Lower lobe of right lung (tissue), 2 donors: ENCODE results near the gene SYP. TPM values are rescaled to one million over a fixed set of nuclear protein-coding genes. Genes with fewer than 3 reads are reported as not detected.

Experiments
- ATAC-seq, 2 donors: fragments of 200-7000 bp; cut with Tn5 transposase; one replicate each; pipeline ENCODE4 v1.9.1; 2020 to 2022; ENCODE audit warnings: mild to moderate bottlenecking in 2 of 2, moderate library complexity in 2 of 2
- DNase-seq: peaks from one replicate; pipeline ENCODE4 v3.0.0-alpha.2; 2020
- H3K27ac ChIP-seq: fragments of 200-600 bp; one replicate; pipeline ENCODE4 v1.8.0; 2022
- H3K27me3 ChIP-seq: fragments of 200-600 bp; one replicate; pipeline ENCODE4 v1.8.0; 2022; ENCODE audit warnings: low read depth
- H3K36me3 ChIP-seq: fragments of 200-600 bp; one replicate; pipeline ENCODE4 v1.8.0; 2022; ENCODE audit warnings: mild to moderate bottlenecking
- H3K4me1 ChIP-seq: fragments of 200-600 bp; one replicate; pipeline ENCODE4 v1.8.0; 2022
- H3K4me3 ChIP-seq: fragments of 200-600 bp; one replicate; pipeline ENCODE4 v1.8.0; 2022; ENCODE audit warnings: mild to moderate bottlenecking
- H3K9me3 ChIP-seq: fragments of 200-600 bp; one replicate; pipeline ENCODE4 v1.8.0; 2022
- intact Hi-C: fragments of 100-400 bp; cut with DNase I; formaldehyde crosslinking; loops from one replicate; pipeline ENCODE4 v1.11.0; 2022
- total RNA-seq: library from RNA; stranded (reverse); fragmentation: NEBNext Ultra II Directional; extraction: Animal tissue kit (Norgen Biotek cat#: 25700); gene quantifications from one replicate; pipeline ENCODE4 v1.2.1, GENCODE V29; 2021
- TF ChIP-seq, protein P1 (sequence below): fragments of 200-600 bp; IDR thresholded peaks from one replicate; pipeline ENCODE4 v1.8.0; 2022; ENCODE audit warnings: antibody characterized with exemption, mild to moderate bottlenecking
- donor health status: DM: no; HTN: yes; CAD: no; lungs with severe emphysema.

Gene SYP
- total RNA-seq, 1 donor from 2014 or later = 4.2 TPM

- DNase-seq (no peak), ATAC-seq (no peak)
- no peak overlapping the region for H3K27ac ChIP-seq
- no peaks in the 10 kb centered on the region for H3K27me3 ChIP-seq
- H3K36me3 ChIP-seq = no peaks in the 10 kb centered on the region
- TF ChIP-seq, protein P1, sequence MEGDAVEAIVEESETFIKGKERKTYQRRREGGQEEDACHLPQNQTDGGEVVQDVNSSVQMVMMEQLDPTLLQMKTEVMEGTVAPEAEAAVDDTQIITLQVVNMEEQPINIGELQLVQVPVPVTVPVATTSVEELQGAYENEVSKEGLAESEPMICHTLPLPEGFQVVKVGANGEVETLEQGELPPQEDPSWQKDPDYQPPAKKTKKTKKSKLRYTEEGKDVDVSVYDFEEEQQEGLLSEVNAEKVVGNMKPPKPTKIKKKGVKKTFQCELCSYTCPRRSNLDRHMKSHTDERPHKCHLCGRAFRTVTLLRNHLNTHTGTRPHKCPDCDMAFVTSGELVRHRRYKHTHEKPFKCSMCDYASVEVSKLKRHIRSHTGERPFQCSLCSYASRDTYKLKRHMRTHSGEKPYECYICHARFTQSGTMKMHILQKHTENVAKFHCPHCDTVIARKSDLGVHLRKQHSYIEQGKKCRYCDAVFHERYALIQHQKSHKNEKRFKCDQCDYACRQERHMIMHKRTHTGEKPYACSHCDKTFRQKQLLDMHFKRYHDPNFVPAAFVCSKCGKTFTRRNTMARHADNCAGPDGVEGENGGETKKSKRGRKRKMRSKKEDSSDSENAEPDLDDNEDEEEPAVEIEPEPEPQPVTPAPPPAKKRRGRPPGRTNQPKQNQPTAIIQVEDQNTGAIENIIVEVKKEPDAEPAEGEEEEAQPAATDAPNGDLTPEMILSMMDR = no peak
- intact Hi-C loops = no loop called here
- no peak overlapping the region for H3K4me3 ChIP-seq
- no peaks in the 10 kb centered on the region for H3K9me3 ChIP-seq
- H3K4me1 ChIP-seq = no peaks in the 10 kb centered on the region
Observed at GRCh38 chrX:49209434-49210251, 9.7 kb upstream of the SYP start.

DNA sequence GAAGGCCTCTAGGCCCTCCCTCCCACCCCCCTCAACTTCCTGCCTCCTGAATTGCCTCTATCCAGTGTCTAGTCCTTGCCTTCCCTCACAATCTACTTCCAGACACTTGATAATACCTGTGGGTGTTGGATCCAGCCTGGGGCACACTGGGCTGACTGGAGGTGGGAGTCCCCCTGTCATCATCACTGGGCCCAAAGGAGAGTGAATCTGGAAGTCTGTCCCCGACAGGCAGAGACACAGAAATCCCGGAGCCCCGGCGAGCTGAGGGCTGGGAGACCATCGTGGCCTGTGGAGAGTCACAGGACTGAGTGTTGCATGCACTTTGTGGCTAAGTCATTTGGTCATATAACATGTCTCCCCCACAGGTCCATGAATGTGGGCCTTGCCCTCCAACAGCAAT, 8.4 kb upstream of the SYP start:
- intact Hi-C loops = no loop called here
- TF ChIP-seq, protein P1 = no peak
- no peak overlapping the region for H3K27ac ChIP-seq
- ATAC-seq (no peak), DNase-seq (no peak)
- no peak overlapping the region for H3K4me3 ChIP-seq
- H3K36me3 ChIP-seq = no peaks in the 10 kb centered on the region
- no peaks in the 10 kb centered on the region for H3K4me1 ChIP-seq
- no peaks in the 10 kb centered on the region for H3K27me3 ChIP-seq
- H3K9me3 ChIP-seq = no peaks in the 10 kb centered on the region

- Histone ChIP-seq H3K27ac (no peak overlapping the region), H3K4me1 (no peaks in the 10 kb centered on the region), H3K27me3 (no peaks in the 10 kb centered on the region), H3K9me3 (no peaks in the 10 kb centered on the region), H3K36me3 (no peaks in the 10 kb centered on the region), H3K4me3 (no peak overlapping the region)
- TF ChIP-seq, protein P1 = no peak
- DNase-seq (no peak), ATAC-seq (no peak)
- intact Hi-C loops = no loop called here
Observed at GRCh38 chrX:49206543-49206942, 6.5 kb upstream of the SYP start.

DNA sequence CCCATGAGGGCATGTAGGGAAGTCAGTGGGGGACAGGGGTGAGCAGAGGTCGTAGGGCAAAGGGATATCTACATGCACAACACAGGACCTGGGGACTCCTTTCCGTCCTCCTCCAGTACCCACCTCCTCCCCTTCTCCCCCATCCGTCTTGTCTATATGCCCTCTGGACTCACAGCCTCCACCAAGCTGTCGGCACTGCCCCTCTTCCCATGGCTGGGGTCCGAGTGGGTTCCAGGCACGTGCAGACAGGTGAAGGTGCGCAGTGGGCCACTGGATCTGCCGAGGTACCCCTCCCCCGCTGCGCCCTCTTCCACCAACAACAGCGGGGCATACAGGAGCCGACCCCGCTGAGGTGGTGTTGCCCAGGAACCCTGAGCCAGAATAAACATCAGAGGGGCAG, 5.5 kb upstream of the SYP start:
- no peak for ATAC-seq
- H3K9me3 ChIP-seq = no peaks in the 10 kb centered on the region
- no peaks in the 10 kb centered on the region for H3K36me3 ChIP-seq
- intact Hi-C loops = no loop called here
- DNase-seq = no peak
- TF ChIP-seq, protein P1 = no peak
- H3K4me1 ChIP-seq = no peaks in the 10 kb centered on the region
- no peaks in the 10 kb centered on the region for H3K27me3 ChIP-seq
- no peak overlapping the region for H3K4me3 ChIP-seq
- no peak overlapping the region for H3K27ac ChIP-seq

GRCh38 chrX:49204709-49205108, 4.7 kb upstream of the SYP start:
- Histone ChIP-seq H3K27me3 (no peaks in the 10 kb centered on the region), H3K4me1 (no peaks in the 10 kb centered on the region), H3K27ac (no peak overlapping the region), H3K36me3 (no peaks in the 10 kb centered on the region), H3K4me3 (no peak overlapping the region), H3K9me3 (no peaks in the 10 kb centered on the region)
- TF ChIP-seq, protein P1 = no peak
- ATAC-seq (no peak), DNase-seq (no peak)
- intact Hi-C loops = no loop called here
